H7 (cell line): Measurements from ENCODE around the gene AP3S2. TPM values are rescaled to one million over a fixed set of nuclear protein-coding genes. Genes with fewer than 3 reads are reported as not detected.
"Not testable (repeated sequence)": the region's sequence is repeated elsewhere in the genome, so short reads cannot be mapped to it uniquely, and the experiment has no call there.

Experiments used
- DNase-seq: peaks from one replicate; pipeline ENCODE4 v3.0.0; 2012
- H3K27me3 ChIP-seq: 2 replicates; pipeline ENCODE4 v1.6.0; 2011; ENCODE audit warnings: mild to moderate bottlenecking, low read length; ENCODE audit not compliant: control insufficient read depth, insufficient read depth
- H3K36me3 ChIP-seq: replicated peaks from 2 replicates; pipeline ENCODE4 v1.5.1; 2011; ENCODE audit warnings: low read length; ENCODE audit not compliant: control insufficient read depth, insufficient read depth
- H3K4me3 ChIP-seq: 2 replicates; pipeline ENCODE4 v1.5.1; 2011; ENCODE audit warnings: low read depth, mild to moderate bottlenecking, control low read depth, low read length, moderate library complexity; ENCODE audit not compliant: insufficient read depth
- total RNA-seq: library from RNA; depleted of rRNA; stranded (reverse); fragments of >200 nt; shearing (Covaris generic); gene quantifications from 2 replicates; pipeline ENCODE4 v1.2.3, GENCODE V29; 2014

Gene AP3S2
- total RNA-seq, 1 experiment from 2014 or later = 39.6 TPM

DNA sequence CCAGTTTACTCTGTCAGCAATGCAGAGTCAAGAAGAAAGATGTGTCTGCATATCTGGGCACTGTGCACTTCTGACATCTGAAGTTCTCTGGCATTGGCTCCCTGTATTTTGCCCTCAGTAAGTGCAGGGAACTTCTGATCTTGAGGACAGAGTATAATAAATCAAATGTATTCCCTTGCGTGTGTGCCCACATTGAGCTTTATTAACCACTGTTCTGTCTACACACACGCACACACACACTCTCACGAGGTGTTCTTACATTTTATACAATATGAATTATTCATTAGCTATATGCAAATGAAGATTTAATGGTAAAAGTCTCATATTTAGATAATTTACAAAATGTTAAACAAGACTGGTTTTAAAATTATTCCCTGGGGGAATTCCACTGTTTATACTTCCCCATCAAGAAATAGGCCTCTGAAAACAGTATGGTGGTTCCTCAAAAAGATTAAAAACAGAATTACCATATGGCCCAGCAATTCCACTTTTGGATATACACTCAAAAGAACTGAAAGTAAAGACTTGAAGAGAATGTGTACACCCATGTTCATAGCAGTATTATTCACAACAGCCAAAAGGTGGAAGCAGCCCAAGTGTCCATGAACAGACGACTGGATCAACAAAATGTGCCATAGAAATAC is 54.5 kb downstream of the AP3S2 start:
- peaks cover 9% of the 10 kb centered on the region for H3K36me3 ChIP-seq
- H3K27me3 ChIP-seq = no peaks in the 10 kb centered on the region
- H3K4me3 ChIP-seq = no peak overlapping the region
- DNase-seq = no peak

DNA sequence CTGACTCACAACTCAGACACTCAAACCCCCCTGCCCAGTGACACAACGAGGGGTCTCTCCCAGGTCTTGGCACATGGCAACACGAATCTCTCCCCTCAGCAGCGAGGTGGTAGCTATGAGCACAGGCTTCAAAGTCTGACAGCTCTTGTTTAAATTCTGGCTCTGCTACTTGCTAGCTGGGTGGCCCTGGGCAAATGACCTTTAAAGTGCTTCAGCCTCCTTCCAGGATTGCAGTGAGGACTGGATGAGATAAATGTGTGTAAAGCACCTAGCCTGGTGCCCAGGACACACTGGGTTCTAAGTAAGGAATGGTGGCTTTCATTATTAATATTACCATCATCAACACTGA is 56.0 kb downstream of the AP3S2 start:
- no peak for DNase-seq
- Histone ChIP-seq H3K4me3 (no peak overlapping the region), H3K27me3 (no peaks in the 10 kb centered on the region), H3K36me3 (peaks cover 14% of the 10 kb centered on the region)

DNA sequence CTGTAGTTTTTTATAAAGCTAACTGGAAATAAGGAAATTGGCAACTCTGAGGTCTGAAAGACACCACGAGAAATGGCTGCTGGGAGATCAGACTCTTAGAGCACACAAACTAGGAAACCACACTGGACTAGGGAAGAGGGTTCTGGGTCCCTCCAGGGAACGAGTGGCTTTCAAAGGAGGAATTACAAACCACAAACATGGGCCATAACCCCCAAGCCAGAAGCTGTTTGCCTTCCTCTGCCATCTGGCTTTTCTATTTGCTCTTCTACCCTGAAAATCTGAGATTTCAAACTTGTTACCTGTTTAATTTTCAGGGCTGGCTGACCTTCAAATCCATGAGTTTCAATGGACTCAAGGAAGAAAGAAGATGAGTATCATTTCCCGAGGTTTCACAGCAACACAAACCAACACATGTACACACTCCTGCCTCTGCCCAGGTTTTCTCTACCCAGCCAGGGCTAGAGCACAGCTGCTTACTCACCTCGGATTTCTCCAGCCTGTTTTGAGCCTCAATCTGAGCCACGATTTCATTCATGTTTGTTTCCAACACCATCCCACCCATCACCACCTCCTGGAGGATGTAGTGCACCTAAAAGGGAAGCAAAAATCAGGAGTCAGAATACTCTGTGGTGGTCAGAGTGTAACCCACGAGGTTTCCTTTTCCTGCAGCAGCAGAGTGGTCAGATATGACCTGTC is 56.5 kb downstream of the AP3S2 start:
- DNase-seq = no peak
- Histone ChIP-seq H3K27me3 (no peaks in the 10 kb centered on the region), H3K36me3 (peaks cover 14% of the 10 kb centered on the region), H3K4me3 (no peak overlapping the region)

DNA sequence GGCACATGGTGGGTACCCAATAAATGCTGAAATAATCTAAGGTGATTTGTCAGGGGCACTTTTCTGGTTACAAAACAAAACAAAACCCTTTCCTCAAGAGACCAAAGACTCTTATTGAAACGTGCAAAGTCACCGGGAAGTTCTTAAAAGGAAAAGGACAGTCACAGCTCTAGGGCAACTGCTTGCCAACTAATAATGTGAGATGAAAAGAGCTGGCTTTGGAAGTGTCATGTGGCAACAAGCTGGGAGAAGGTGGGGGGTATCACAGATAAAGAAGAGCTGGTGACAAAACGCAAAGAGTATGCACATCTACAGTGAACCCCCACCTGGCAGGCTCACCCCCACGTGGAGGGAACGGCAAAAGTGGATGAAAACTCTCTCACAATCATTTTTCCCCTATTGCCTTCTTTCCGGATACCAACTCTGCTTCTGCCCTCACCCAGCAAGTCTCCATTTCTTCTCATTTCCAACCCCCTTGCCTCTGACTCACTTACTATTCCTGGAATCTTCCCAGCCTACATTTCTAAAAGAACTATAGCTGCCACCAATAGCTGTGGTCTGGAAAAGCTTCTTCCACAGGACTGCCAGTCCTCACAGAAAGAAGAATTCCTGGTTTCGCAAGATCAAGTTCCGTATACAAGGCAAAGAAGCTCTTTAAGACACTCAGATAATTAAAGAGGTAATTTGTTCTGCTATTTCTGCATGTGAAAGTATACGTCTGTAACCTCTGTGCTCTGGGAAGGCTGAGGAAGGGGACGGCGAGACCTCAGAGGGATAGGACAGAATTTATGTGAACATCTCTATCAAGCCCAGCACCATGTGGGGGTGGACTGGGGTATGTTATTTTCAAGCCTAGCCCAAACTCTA is 57.3 kb downstream of the AP3S2 start:
- no peak for DNase-seq
- H3K27me3 ChIP-seq = no peaks in the 10 kb centered on the region

DNA sequence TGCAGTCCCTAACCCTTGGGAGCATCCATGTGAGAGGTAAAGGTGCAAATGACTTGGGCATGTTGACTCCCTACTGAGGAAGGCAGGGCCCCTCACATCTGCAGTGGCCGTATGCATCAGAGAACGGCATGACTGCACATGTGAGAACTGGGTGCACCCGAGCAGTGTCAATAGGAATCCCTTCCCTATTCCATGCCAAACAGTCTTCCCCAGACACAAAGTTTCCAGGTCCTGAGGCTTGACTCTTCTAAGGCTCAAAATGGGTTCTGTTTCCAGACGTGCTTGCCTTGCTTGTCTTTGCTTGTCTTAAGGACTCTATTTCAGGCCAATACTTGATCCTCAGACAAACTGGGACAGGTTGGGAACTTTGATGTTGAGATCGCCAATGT is 58.6 kb downstream of the AP3S2 start:
- Histone ChIP-seq H3K27me3 (no peaks in the 10 kb centered on the region), H3K36me3 (peaks cover 14% of the 10 kb centered on the region), H3K4me3 (no peak overlapping the region)
- no peak for DNase-seq

More for the DNA sequence above, 57.3 kb downstream of the AP3S2 start:
- Histone ChIP-seq H3K4me3 (no peak overlapping the region), H3K36me3 (peaks cover 14% of the 10 kb centered on the region)

DNA sequence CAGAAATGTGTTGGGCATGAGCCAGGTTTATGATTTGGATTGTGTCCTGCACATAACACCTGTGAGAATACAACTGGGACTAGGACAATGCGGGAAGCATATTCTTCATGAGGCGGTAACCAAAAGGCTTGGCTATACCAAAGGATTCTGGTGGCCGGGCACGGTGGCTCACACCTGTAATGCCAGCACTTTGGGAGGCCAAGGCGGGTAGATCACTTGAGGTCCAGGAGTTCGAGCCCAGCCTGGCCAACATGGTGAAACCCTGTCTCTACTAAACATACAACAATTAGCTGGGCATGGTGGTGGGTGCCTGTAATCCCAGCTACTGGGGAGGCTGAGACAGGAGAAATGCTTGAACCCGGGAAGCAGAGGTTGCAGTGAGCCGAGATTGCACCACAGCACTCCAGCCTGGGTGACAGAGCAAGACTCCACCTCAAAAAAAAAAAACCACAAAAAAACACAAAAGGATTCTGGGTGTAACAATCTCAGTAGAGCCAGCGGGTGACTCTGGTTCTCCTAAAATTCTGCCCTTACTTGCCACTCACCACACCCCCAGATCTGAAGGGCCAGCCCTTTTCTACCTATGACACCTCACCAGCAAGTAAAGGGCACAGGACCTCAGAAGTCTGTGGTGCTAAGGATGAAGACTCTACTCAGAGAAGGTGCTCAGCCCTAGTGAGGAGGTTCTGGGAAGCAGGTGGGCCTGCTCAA is 59.2 kb downstream of the AP3S2 start:
- H3K36me3 ChIP-seq = peaks cover 14% of the 10 kb centered on the region
- not testable (repeated sequence) for H3K4me3 ChIP-seq, DNase-seq, H3K27me3 ChIP-seq

DNA sequence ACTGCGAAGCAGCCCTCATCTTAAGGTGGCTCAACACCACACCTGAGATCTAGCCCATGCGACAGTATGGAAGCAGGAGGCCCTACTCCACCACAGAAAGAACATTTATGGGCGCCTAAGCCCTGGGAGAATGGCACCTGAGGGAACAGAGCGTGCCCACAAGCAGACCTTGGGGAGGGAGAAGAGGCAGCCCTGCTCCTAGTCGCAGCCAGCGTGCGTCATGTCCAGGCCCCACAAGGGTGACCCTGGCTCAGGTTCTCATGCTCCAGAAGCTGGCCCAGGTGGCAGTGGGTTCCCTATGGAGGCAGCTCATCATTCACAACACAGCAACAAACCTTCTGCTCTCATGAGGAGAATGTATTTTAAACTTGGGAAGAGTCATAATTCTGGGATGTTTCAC is 59.8 kb downstream of the AP3S2 start:
- H3K36me3 ChIP-seq = peaks cover 14% of the 10 kb centered on the region
- no peak overlapping the region for H3K4me3 ChIP-seq
- DNase-seq = no peak
- no peaks in the 10 kb centered on the region for H3K27me3 ChIP-seq

DNA sequence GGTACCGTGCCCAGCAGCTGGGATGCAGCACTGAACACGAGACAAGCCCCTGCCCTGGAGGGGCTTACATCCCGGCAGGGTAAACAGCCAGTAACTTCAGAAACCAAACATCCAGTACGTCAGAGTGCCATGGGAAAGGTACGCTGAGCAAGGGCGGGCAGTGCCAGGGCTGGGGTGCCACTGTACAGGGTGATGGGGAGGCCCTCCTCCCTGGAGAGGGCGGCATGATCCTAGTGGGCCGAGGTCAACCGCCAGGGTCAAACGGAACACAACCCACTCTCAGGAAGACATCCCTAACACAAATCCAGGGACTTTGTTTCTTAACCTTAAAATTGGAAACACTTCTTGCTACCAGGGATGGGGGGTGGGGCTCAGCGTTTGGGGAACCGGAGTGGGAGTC is 63.2 kb downstream of the AP3S2 start:
- peaks cover 10% of the 10 kb centered on the region for H3K36me3 ChIP-seq
- no peak for DNase-seq

DNA sequence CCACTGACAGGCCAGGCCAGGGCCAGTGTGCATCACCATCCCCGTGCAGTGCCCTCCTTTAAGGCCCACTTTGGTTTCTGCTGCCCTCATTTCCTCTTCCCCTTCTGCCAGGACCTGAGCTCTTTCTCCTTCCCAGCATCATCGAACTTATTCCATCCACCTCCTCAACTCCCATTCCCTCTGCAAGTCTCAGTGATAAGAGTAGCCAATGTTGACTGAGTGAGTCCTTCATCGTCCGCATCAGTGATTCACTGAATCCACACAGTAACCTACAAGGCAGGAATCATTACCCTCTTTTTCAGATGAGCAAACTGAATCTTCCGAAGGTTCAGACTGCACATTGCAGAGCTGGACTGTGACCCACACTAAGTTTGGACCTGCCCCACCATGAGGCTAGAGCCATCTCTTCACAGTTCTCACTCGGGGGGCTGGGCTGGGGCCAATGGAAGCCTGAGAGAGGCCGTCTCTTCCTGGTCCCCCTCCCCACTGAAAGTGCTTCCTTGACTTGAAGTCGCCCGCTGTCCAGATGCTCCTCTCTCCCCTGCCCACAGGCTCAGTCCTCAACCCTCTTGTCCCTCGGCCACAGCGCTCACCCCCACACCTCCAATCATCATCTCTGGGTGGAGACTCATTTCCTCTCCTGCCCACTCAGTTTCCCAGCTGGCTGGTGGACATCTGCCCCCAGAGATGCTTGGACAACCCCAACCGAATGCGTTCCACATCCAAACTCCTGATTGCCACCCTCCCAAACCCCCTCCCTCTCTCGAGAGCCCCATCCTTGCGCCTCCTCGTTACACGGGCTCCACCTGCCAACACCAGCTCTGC is 64.0 kb downstream of the AP3S2 start:
- Histone ChIP-seq H3K4me3 (no peak overlapping the region), H3K36me3 (peaks cover 6% of the 10 kb centered on the region), H3K27me3 (no peaks in the 10 kb centered on the region)
- no peak for DNase-seq

More for the DNA sequence above, 63.2 kb downstream of the AP3S2 start:
- no peaks in the 10 kb centered on the region for H3K27me3 ChIP-seq
- H3K4me3 ChIP-seq = no peak overlapping the region

DNA sequence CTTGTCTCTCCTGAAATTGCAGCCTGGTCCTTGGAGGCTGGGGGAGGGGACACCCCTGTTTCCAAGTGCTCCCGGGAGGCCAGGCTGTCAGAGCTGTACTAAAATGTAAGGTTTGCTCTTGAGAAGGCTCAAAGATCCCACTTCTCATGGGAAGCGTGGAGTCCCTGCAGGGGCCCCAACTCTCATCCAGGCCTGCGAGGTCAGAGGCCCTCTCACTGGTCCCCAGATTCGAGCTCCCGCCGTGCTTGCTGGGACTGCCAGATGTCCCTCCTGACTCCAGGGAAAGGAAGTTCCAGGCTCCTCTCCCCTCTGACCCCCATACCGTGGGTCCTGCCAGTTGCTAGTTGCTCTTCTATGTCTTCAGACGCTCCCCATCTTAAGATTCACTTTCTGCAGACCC is 64.6 kb downstream of the AP3S2 start:
- Histone ChIP-seq H3K4me3 (no peak overlapping the region), H3K27me3 (no peaks in the 10 kb centered on the region), H3K36me3 (peaks cover 3% of the 10 kb centered on the region)
- DNase-seq = no peak

DNA sequence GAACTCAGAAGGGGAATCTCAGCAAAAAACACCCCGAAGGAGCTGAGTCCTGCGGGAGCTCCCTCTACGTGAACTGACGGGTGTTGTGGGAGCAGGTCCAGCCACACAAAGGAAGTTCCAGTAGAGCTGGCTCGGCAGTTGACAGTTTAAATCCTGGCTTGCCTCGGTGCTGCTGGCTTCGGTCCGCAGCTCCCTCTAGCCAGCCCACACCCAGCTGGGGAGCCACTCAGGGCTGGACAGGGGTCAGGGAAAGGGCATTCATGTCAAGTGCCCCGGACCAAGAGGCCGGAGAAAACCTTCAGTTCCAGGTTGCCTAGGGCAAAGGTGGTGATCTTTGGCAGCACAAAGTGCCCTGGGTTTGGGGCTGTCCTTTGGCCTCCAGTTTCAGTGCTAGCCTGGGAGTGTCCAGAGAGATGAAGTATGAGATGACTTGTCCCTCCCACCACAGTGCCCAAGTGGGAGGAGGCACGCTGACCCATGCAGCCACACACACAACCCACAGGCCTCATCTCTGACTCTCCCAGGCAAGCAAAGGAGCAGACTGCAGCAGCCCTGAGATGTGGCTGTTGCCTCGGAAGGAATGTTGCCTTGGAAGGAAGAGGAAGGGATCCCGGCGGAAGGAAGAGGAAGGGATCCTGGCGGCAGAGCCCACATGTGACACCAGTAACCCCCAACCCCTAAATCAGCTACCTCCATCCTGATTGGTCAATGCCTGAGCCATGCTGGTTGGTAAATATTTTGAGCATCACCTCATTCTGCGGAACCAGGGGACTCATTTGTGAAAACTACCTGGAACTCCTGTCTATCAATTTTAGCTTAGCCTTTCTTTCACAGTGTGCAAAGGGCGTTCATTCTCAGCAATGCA is 65.3 kb downstream of the AP3S2 start:
- DNase-seq = peak; percentile 73

DNA sequence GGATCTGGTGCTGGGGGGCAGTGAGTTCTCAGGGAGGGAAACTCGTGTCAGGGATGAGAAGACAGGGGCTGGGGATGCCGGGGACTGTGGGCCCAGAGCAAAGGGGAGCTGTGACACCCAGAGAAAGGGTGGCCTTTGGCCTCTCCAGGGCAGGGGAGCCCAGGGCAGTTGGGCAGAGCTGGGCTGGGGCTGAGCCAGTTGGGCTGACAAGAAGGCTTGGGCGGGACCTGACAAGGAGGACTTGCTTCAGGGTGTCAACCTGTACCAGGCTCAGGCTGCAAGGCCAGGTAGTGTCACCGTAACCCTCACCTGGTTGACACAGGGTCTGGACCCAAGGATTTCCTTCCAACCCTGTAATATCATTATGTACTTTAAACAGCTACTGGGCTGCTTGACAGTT is 66.0 kb downstream of the AP3S2 start:
- no peaks in the 10 kb centered on the region for H3K27me3 ChIP-seq
- no peaks in the 10 kb centered on the region for H3K36me3 ChIP-seq
- no peak overlapping the region for H3K4me3 ChIP-seq
- DNase-seq = no peak

More for the DNA sequence above, 65.3 kb downstream of the AP3S2 start:
- Histone ChIP-seq H3K27me3 (no peaks in the 10 kb centered on the region), H3K36me3 (no peaks in the 10 kb centered on the region), H3K4me3 (no peak overlapping the region)
